Activated naive CD8-positive, alpha-beta T cell treated with anti-CD3 and anti-CD28 coated beads, Interleukin-2, amount 50 U/mL, for 16 hours (primary cell): ENCODE data around the gene ANKRD26.

Experiments used
- DNase-seq: peaks from one replicate; pipeline ENCODE4 v3.0.0-alpha.2; 2020; ENCODE audit warnings: low read depth, low spot score

The ANKRD26 gene

DNA sequence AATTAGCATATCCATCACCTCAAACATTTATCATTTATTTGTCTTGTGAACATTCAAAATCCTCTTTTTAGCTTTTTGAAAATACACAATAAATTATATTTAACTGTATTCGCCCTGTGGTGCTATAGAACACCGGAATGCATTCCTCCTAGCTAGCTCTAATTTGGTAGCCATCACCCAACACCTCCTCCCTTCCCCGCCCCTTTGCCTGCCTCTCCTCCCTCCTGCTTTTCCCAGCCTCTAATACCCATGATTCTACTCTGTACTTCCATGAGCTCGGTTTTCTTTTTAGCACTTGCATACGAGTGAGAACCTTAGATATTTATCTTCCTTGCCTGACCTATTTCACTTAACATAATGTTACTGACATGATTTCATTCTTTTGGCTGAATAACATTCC, 80.1 kb downstream of the ANKRD26 start:
- no peak for DNase-seq

GRCh38 chr10:27019827-27020226, 80.5 kb downstream of the ANKRD26 start:
- DNase-seq: no peak

- no peak for DNase-seq
Measured at GRCh38 chr10:26997610-26998009, 102.7 kb downstream of the ANKRD26 start.

- no peak for DNase-seq
Measured at GRCh38 chr10:26994743-26995142, 105.6 kb downstream of the ANKRD26 start.

GRCh38 chr10:26987851-26988250, 112.4 kb downstream of the ANKRD26 start:
- DNase-seq: no peak

GRCh38 chr10:26983156-26983555, 117.1 kb downstream of the ANKRD26 start:
- no peak for DNase-seq

DNA sequence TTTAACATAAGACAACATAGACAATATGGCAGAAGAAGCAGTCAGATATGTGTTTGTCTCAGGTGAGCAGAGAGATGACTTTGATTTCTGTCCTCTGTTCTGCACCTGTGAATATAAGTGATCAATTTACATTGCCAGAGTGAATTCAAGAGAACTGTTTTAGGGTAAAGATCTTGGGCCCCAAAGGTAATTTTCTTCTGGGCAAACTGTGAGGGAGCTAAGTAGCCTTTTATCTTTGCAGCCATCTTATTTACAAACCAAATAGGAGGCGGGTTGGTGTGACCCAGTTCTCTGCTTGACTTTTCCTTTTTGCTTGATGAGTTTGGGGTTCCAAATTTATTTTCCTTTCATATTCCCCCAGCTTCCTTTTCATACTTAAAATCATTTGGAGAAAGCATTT, 118.2 kb downstream of the ANKRD26 start:
- no peak for DNase-seq

DNA sequence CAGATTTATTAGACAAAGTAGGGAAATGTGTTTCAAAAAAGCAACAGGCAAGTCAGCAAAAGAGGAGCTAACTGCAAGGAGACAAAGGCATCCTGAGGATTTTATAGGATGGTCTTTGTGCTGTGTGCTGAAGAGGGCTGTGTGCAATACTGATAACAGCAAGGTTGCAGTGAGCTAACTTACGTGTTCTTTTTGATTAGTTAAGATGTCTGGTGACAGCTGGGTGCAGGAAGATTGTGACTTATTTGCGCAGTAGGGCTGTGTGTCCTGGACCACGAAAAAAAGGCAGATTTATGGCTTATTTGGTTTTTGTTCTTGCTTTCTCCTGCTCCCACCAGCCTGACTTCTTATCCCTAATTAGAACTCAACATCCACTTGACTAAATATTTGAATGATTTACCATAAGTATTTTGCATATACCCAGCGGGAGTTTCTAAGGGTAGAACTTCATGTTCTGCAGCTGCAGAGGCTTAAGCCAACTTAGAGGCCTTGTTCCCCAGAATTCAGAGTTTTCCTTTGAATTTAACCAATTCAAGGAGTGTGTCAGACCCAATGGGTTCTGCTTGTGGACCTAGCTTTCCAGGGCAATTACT, 119.0 kb downstream of the ANKRD26 start:
- no peak for DNase-seq

GRCh38 chr10:26978519-26978918, 121.8 kb downstream of the ANKRD26 start:
- DNase-seq: no peak

DNA sequence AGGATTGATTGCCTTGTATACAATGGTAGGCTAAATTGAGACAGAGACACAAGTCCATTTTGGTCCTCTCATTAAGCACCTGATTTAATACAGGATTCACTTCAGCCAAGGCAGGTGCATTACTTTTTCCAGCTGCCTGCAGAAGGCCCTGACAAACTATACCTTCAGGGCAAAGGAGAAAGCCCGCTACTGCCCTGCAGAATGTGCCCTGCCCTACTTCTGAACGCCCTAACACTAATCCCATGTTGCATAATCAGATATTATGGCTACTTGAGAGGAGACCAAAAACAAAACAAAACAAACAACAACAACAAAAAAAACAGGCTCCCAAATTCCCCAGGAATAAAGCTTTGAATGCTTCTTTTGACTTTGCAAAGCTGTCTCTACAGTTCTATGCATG, 122.7 kb downstream of the ANKRD26 start:
- no peak for DNase-seq

- DNase-seq: no peak
Measured at GRCh38 chr10:26970667-26971066, 129.6 kb downstream of the ANKRD26 start.

DNA sequence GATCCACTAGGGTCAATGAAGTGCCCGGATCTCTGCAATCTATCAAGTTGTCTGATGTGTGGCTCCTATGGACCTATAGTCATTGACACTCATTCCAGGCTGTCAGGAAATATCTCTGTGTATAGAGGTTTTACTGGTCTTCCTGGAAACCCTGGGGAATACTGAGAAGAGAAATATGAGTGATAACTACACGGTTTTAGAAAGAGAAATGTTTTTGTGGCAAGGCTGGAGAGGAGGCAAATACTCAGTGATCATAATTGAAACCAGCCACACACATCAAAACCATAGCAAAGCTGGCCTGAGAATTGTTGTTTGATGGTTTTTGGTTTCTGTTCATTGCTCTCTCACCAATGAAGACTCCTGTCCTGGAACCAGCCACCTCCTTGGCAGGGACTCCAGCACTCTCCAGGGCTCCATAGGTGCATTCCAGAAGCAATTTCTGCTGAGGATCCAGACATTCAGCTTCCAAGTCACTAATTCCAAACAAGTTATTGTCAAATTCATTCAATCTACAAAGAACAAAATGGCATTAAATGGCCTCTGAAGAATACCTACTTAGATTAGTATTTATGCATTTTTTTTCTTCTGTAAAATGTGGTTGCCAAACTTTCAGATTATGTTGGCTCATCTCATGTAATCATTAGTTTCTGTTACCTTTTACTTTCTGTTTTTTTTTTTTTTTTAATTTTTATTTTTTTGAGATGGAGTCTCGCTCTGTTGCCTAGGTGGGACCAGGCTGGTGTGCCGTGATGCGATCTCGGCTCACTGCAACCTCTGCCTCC, 131.0 kb downstream of the ANKRD26 start:
- no peak for DNase-seq

DNA sequence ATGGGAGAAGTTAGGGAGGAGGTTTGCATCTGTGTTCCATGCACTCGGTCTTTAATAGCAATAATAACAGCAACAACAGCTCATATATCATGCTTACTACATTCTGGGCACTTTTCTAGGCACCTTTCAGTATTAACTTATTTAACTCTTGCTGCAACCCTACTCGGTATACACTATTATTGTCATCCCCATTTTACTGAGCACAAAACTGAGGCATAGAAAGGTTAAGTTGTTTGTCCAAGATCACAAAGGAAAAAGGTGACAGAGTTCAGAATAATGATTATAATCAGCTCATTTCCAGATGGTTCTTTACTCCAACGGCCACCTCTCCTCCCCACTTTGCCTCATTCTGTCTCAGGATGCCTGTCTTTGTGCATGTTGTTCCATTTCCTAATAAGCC, 137.5 kb downstream of the ANKRD26 start:
- DNase-seq: no peak

DNA sequence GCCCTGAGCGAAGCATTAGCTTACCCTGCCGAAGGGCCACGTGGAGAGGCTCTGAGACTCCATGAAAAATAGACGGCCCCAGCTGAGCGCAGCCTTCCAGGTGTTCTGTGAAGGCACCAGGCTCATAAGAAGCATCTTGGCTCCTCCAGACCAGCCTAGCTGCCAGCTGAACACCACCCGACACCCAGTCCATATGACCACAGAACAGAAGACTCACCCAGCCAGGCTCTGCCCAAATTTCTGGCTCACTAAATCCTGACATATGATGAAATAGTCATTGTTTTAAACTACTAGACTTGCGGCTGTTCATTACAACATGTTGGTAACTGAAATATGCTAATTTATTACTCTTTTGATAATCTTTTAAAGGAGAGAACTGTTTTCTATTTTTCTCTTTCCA, 140.0 kb downstream of the ANKRD26 start:
- DNase-seq: no peak

- no peak for DNase-seq
Measured at GRCh38 chr10:26959841-26960240, 140.5 kb downstream of the ANKRD26 start.
